Thymus (tissue), 11 donors: ENCODE measurements around the gene NUDT17. TPM values are rescaled to one million over a fixed set of nuclear protein-coding genes. Genes with fewer than 3 reads are reported as not detected.

Experiments used
- DNase-seq, 9 donors: peaks; one replicate each; pipeline ENCODE4 v3.0.0-alpha.2; 2013; ENCODE audit warnings: low spot score in 9 of 9, low read depth in 6 of 9, missing footprints in 1 of 9
- H3K27ac ChIP-seq, 2 donors: one replicate each; pipeline ENCODE4 v1.5.1; 2013; ENCODE audit warnings: control low read depth in 1 of 2, low read depth in 1 of 2, low read length in 1 of 2, mild to moderate bottlenecking in 1 of 2, moderate library complexity in 1 of 2
- H3K27me3 ChIP-seq, 2 donors: one replicate each; pipeline ENCODE4 v1.5.1; 2013; ENCODE audit warnings: low read length in 1 of 2; ENCODE audit not compliant: control insufficient read depth in 2 of 2, insufficient read depth in 1 of 2
- H3K36me3 ChIP-seq, 2 donors: one replicate each; pipeline ENCODE4 v1.5.1; 2013; ENCODE audit warnings: low read length in 1 of 2, mild to moderate bottlenecking in 1 of 2, moderate library complexity in 1 of 2; ENCODE audit not compliant: control insufficient read depth in 2 of 2, insufficient read depth in 2 of 2
- H3K4me1 ChIP-seq, 2 donors: one replicate each; pipeline ENCODE4 v1.5.1; 2013; ENCODE audit warnings: low read length in 2 of 2; ENCODE audit not compliant: control insufficient read depth in 2 of 2, insufficient read depth in 2 of 2
- H3K4me3 ChIP-seq, 2 donors: one replicate each; pipeline ENCODE4 v1.5.1; 2013; ENCODE audit warnings: low read length in 2 of 2, control low read depth in 1 of 2, mild to moderate bottlenecking in 1 of 2
- H3K9me3 ChIP-seq, 2 donors: one replicate each; pipeline ENCODE4 v1.5.1; 2013; ENCODE audit warnings: low read length in 1 of 2, mild to moderate bottlenecking in 1 of 2; ENCODE audit not compliant: control insufficient read depth in 2 of 2, insufficient read depth in 1 of 2
- WGBS: extraction: QIAGEN DNeasy Blood & Tissue Kit; methylation state at CpG from one replicate; pipeline ENCODE4 v1.1.7; 2013; 5-methylcytosine and 5-hydroxymethylcytosine counted together
- polyA plus RNA-seq: library from polyadenylated mRNA; stranded (reverse); fragments of 200-250 nt; gene quantifications from one replicate; pipeline ENCODE4 v1.2.3, GENCODE V29; 2013
- total RNA-seq: library from RNA; stranded (reverse); fragments of 120-200 nt; gene quantifications from one replicate; pipeline ENCODE4 v1.2.4, GENCODE V29; 2013
- donor health status: healthy.

The NUDT17 gene
- total and polyA plus RNA-seq, 2 donors, result 3.7 to 6.0 TPM

GRCh38 chr1:145879775-145880174 is 34.3 kb downstream of the NUDT17 start:
- no peaks in the 10 kb centered on the region for H3K4me1 ChIP-seq
- H3K27ac ChIP-seq, result no peak overlapping the region
- no peaks in the 10 kb centered on the region for H3K9me3 ChIP-seq
- H3K4me3 ChIP-seq, result no peak overlapping the region
- no peak for DNase-seq
- H3K36me3 ChIP-seq, result no peaks in the 10 kb centered on the region
- 67% methylated on average over 5 of the region's 5 CpGs for WGBS
- peaks cover 3 to 17% of the 10 kb centered on the region in 2 donors for H3K27me3 ChIP-seq

- Histone ChIP-seq H3K4me1 (peaks cover 2 to 11% of the 10 kb centered on the region in 2 donors), H3K4me3 (no peak overlapping the region), H3K27me3 (peaks cover 7 to 27% of the 10 kb centered on the region in 2 donors), H3K27ac (peak overlapping the region in 1 of 2 donors; percentile 33), H3K9me3 (no peaks in the 10 kb centered on the region), H3K36me3 (no peaks in the 10 kb centered on the region)
- no peak for DNase-seq
- WGBS, result 98% methylated on average over 1 of the region's 1 CpG
Measured at GRCh38 chr1:145884675-145885074, 39.2 kb downstream of the NUDT17 start.

GRCh38 chr1:145885738-145886287 is 40.4 kb downstream of the NUDT17 start, which contains the start of gene ANKRD35:
TSS of gene ANKRD35 (minus strand) at chr1:145885866. CDS start at chr1:145885758, 108 bp downstream.
- Histone ChIP-seq H3K27me3 (peaks cover 7 to 27% of the 10 kb centered on the region in 2 donors), H3K36me3 (no peaks in the 10 kb centered on the region), H3K27ac (peak within 1 kb of the TSS in 1 of 2 donors; percentile 33), H3K4me1 (peaks cover 2 to 11% of the 10 kb centered on the region in 2 donors), H3K9me3 (no peaks in the 10 kb centered on the region), H3K4me3 (peak within 1 kb of the TSS; percentile 59 to 81)
- 1% methylated on average over 36 of the region's 36 CpGs for WGBS
- peak; percentile 55 to 92 (median 78) for DNase-seq

GRCh38 chr1:145886390-145886789 is 41.0 kb downstream of the NUDT17 start:
- WGBS, result 62% methylated on average over 11 of the region's 11 CpGs
- no peaks in the 10 kb centered on the region for H3K36me3 ChIP-seq
- H3K9me3 ChIP-seq, result no peaks in the 10 kb centered on the region
- no peak for DNase-seq
- peaks cover 7 to 27% of the 10 kb centered on the region in 2 donors for H3K27me3 ChIP-seq
- peak overlapping the region; percentile 59 to 81 for H3K4me3 ChIP-seq
- H3K27ac ChIP-seq, result no peak overlapping the region
- peaks cover 2 to 11% of the 10 kb centered on the region in 2 donors for H3K4me1 ChIP-seq

GRCh38 chr1:145886816-145887215 is 41.4 kb downstream of the NUDT17 start:
- Histone ChIP-seq H3K9me3 (no peaks in the 10 kb centered on the region), H3K27me3 (peaks cover 7 to 27% of the 10 kb centered on the region in 2 donors), H3K36me3 (no peaks in the 10 kb centered on the region), H3K27ac (no peak overlapping the region), H3K4me1 (peaks cover 2 to 11% of the 10 kb centered on the region in 2 donors), H3K4me3 (no peak overlapping the region)
- no peak for DNase-seq
- 88% methylated on average over 8 of the region's 8 CpGs for WGBS

- peaks cover 2 to 16% of the 10 kb centered on the region in 2 donors for H3K4me1 ChIP-seq
- peaks cover 7 to 27% of the 10 kb centered on the region in 2 donors for H3K27me3 ChIP-seq
- no peaks in the 10 kb centered on the region for H3K9me3 ChIP-seq
- H3K36me3 ChIP-seq, result no peaks in the 10 kb centered on the region
- H3K4me3 ChIP-seq, result no peak overlapping the region
- no peak for DNase-seq
- WGBS, result 93% methylated on average over 5 of the region's 5 CpGs
- no peak overlapping the region for H3K27ac ChIP-seq
Measured at GRCh38 chr1:145887631-145888030, 42.2 kb downstream of the NUDT17 start.

- H3K4me1 ChIP-seq, result peaks cover 2 to 16% of the 10 kb centered on the region in 2 donors
- no peak overlapping the region for H3K27ac ChIP-seq
- DNase-seq, result no peak
- H3K27me3 ChIP-seq, result peaks cover 3 to 20% of the 10 kb centered on the region in 2 donors
- no peaks in the 10 kb centered on the region for H3K9me3 ChIP-seq
- WGBS, result 97% methylated on average over 3 of the region's 3 CpGs
- no peaks in the 10 kb centered on the region for H3K36me3 ChIP-seq
- H3K4me3 ChIP-seq, result no peak overlapping the region
Measured at GRCh38 chr1:145889722-145890121, 44.3 kb downstream of the NUDT17 start.

GRCh38 chr1:145891143-145891542 is 45.7 kb downstream of the NUDT17 start:
- peaks cover 0 to 7% of the 10 kb centered on the region in 2 donors for H3K27me3 ChIP-seq
- no peak overlapping the region for H3K4me3 ChIP-seq
- H3K4me1 ChIP-seq, result peaks cover 0 to 10% of the 10 kb centered on the region in 2 donors
- WGBS, result 95% methylated on average over 1 of the region's 1 CpG
- H3K9me3 ChIP-seq, result no peaks in the 10 kb centered on the region
- H3K27ac ChIP-seq, result peak overlapping the region in 1 of 2 donors; percentile 25
- no peaks in the 10 kb centered on the region for H3K36me3 ChIP-seq
- DNase-seq, result no peak

- Histone ChIP-seq H3K4me3 (no peak overlapping the region), H3K9me3 (no peaks in the 10 kb centered on the region), H3K4me1 (peaks cover 0 to 5% of the 10 kb centered on the region in 2 donors), H3K27me3 (peaks cover 0 to 2% of the 10 kb centered on the region in 2 donors), H3K27ac (peak overlapping the region; percentile 28 to 83), H3K36me3 (no peaks in the 10 kb centered on the region)
- WGBS, result 29% methylated on average over 6 of the region's 6 CpGs
- DNase-seq, result peak in 7 of 9 donors; percentile 23 to 61 (median 29)
Measured at GRCh38 chr1:145891587-145892485, 46.4 kb downstream of the NUDT17 start.
